ENCODE results near the gene SEC11A. TPM values are rescaled to one million over a fixed set of nuclear protein-coding genes. Genes with fewer than 3 reads are reported as not detected.

SEC11A gene
- total RNA-seq, 1 donor from 2014 or later = 189 TPM

- Mint-ChIP-seq H3K36me3 (ENCODE audit: insufficient read depth) (no peaks in the 10 kb centered on the region), H3K9me3 (ENCODE audit: low read depth) (no peaks in the 10 kb centered on the region), H3K27me3 (no peaks in the 10 kb centered on the region), H3K4me1 (ENCODE audit: low read depth) (peaks cover 45% of the 10 kb centered on the region), H3K27ac (peak within 1 kb of the TSS; percentile 98), H3K4me3 (ENCODE audit: low read depth) (peak within 1 kb of the TSS; percentile 95)
- DNase-seq (ENCODE audit: low spot score, unreplicated experiment) = peak; percentile 69
- TF ChIP-seq, protein P1, sequence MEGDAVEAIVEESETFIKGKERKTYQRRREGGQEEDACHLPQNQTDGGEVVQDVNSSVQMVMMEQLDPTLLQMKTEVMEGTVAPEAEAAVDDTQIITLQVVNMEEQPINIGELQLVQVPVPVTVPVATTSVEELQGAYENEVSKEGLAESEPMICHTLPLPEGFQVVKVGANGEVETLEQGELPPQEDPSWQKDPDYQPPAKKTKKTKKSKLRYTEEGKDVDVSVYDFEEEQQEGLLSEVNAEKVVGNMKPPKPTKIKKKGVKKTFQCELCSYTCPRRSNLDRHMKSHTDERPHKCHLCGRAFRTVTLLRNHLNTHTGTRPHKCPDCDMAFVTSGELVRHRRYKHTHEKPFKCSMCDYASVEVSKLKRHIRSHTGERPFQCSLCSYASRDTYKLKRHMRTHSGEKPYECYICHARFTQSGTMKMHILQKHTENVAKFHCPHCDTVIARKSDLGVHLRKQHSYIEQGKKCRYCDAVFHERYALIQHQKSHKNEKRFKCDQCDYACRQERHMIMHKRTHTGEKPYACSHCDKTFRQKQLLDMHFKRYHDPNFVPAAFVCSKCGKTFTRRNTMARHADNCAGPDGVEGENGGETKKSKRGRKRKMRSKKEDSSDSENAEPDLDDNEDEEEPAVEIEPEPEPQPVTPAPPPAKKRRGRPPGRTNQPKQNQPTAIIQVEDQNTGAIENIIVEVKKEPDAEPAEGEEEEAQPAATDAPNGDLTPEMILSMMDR (IDR thresholded peaks at IDR 0.05; ENCODE audit: unreplicated experiment) = peak; percentile 32
Measured at GRCh38 chr15:84748274-84749110, 32.6 kb upstream of the SEC11A start, which contains the start of gene ZNF592. ZNF592 (plus strand) TSS chr15:84748592; CDS start chr15:84782676, 34,084 bp downstream.

DNA sequence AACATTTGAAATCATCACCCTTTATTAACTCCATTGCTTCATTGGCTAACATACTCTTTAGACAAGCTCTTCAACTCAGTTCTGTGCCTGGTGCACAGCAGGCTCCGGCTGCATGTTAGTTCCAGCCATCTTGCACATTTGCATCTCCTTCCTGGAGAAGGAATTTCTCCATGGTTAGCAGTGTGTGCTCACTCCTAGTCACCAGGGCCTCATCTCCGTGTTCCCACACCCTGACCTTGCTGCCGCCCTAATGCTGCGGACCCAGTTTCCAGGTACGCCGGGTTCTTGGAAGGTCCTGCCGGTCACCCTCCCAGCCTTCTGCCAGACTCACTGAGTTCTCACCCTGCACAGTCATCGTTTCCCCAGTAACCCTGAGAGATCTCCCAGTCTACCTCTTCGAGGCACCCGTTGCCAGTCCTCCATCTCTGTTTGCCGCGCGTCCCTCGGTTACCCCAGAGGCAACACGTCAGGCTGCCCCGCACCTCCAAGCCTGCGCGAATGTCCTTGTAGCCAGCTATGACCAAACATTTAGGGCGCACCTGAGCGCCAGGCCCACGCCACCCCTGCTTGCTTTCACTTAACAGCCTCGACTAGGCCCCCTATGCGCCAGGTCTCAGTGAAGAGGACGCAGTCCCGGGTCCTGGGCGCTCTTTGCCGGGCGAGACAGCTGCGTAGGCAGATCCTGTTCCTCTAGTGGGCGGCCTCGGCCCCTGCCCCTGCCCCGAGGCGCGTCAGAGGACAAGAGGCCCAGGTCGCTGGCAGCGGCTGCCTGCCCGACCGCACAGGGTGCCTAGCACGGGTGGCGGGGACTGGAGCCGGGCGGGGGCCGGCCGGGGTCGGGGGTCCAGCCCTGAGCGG is 31.7 kb upstream of the SEC11A start:
- TF ChIP-seq, protein P1 (IDR thresholded peaks at IDR 0.05; ENCODE audit: unreplicated experiment) = peak; percentile 26
- H3K4me1 Mint-ChIP-seq (ENCODE audit: low read depth) = peaks cover 40% of the 10 kb centered on the region
- H3K27me3 Mint-ChIP-seq = no peaks in the 10 kb centered on the region
- DNase-seq (ENCODE audit: low spot score, unreplicated experiment) = peak; percentile 64
- H3K4me3 Mint-ChIP-seq (ENCODE audit: low read depth) = peak overlapping the region; percentile 93
- no peaks in the 10 kb centered on the region for H3K9me3 Mint-ChIP-seq (ENCODE audit: low read depth)
- H3K27ac Mint-ChIP-seq = peak overlapping the region; percentile 98
- no peaks in the 10 kb centered on the region for H3K36me3 Mint-ChIP-seq (ENCODE audit: insufficient read depth)

- H3K27me3 Mint-ChIP-seq = no peaks in the 10 kb centered on the region
- DNase-seq (ENCODE audit: low spot score, unreplicated experiment) = no peak
- TF ChIP-seq, protein P1 (IDR thresholded peaks at IDR 0.05; ENCODE audit: unreplicated experiment) = no peak
- H3K36me3 Mint-ChIP-seq (ENCODE audit: insufficient read depth) = no peaks in the 10 kb centered on the region
- peak overlapping the region; percentile 35 for H3K27ac Mint-ChIP-seq
- H3K4me3 Mint-ChIP-seq (ENCODE audit: low read depth) = no peak overlapping the region
- H3K4me1 Mint-ChIP-seq (ENCODE audit: low read depth) = peaks cover 10% of the 10 kb centered on the region
- no peaks in the 10 kb centered on the region for H3K9me3 Mint-ChIP-seq (ENCODE audit: low read depth)
Measured at GRCh38 chr15:84741121-84741520, 25.2 kb upstream of the SEC11A start.

DNA sequence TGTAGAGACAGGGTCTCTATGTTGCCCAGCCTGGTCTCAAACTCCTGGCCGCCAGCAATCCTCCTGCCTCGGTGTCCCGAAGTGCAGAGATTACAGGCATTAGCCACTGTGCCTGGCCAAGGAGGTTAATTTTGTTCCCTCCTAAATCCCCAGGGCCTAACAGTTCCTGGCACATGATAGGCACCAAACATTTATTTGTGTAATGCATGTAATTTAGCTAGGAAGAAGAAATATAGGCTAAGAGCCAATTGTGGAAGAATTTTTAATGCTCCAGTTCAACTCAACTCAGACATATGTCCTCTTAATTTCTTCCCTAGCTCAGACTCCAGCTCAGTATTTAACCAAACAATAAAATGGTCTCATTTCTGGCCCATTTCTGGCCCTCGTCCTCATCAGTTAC is 24.8 kb upstream of the SEC11A start:
- TF ChIP-seq, protein P1 (IDR thresholded peaks at IDR 0.05; ENCODE audit: unreplicated experiment) = no peak
- peak overlapping the region; percentile 35 for H3K27ac Mint-ChIP-seq

DNA sequence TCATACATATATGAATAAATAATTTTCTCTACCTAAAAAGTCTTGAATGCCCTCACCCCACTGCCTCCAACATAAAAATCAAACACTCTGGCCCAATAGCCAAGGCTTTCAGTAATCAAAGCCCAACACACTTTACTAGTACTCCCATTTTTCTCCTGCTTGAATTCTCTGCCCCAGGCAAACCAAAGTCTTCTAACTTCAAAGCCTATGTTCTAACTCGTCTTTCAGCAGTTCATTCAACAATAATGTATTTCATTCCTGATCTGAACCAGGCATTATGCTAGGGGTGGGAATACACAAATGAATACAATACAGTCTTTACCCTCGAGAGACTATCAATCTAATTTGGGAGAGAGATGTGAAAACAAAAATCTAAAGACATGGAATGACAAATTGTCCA is 21.1 kb upstream of the SEC11A start:
- peaks cover 27% of the 10 kb centered on the region for H3K4me1 Mint-ChIP-seq (ENCODE audit: low read depth)
- H3K27me3 Mint-ChIP-seq = no peaks in the 10 kb centered on the region
- H3K4me3 Mint-ChIP-seq (ENCODE audit: low read depth) = no peak overlapping the region
- no peaks in the 10 kb centered on the region for H3K9me3 Mint-ChIP-seq (ENCODE audit: low read depth)
- no peaks in the 10 kb centered on the region for H3K36me3 Mint-ChIP-seq (ENCODE audit: insufficient read depth)
- TF ChIP-seq, protein P1 (IDR thresholded peaks at IDR 0.05; ENCODE audit: unreplicated experiment) = no peak
- H3K27ac Mint-ChIP-seq = peak overlapping the region; percentile 38
- no peak for DNase-seq (ENCODE audit: low spot score, unreplicated experiment)

More for the DNA sequence above, 24.8 kb upstream of the SEC11A start:
- Mint-ChIP-seq H3K4me1 (ENCODE audit: low read depth) (peaks cover 10% of the 10 kb centered on the region), H3K4me3 (ENCODE audit: low read depth) (no peak overlapping the region), H3K27me3 (no peaks in the 10 kb centered on the region), H3K36me3 (ENCODE audit: insufficient read depth) (no peaks in the 10 kb centered on the region), H3K9me3 (ENCODE audit: low read depth) (no peaks in the 10 kb centered on the region)
- no peak for DNase-seq (ENCODE audit: low spot score, unreplicated experiment)

Data from progenitor cell of endocrine pancreas (in vitro differentiated cells).